ENCODE data around the gene AGAP1.

Gene AGAP1

GRCh38 chr2:235909358-235909757 is 415.5 kb downstream of the AGAP1 start:
- no peak for TF ChIP-seq CTCF (IDR thresholded peaks at IDR 0.05)
- H3K27ac ChIP-seq = no peak overlapping the region
- no peak overlapping the region for H3K4me3 ChIP-seq
- DNase-seq (ENCODE audit: low spot score) = no peak

DNA sequence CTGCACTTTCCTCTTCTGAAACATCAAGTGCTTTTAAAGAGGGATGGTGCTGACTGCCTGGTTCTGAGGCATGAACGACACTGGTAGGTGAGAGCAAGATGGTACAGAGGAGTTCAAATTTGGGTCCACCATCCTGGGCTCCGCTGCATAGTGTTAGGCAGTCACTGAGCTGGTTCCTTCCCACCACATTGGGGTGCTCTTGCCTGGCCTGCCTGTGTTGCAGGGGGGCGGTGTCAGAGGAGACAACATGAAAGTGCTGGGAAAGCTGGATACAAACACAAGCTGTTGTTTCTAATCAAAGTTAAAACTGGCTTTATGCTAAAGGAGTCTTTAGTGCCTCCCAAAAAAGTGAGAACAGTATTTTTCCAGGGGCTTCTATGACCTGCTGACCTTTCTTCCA is 416.2 kb downstream of the AGAP1 start:
- no peak for TF ChIP-seq CTCF (IDR thresholded peaks at IDR 0.05)
- no peak overlapping the region for H3K4me3 ChIP-seq
- DNase-seq (ENCODE audit: low spot score) = no peak
- H3K27ac ChIP-seq = no peak overlapping the region

DNA sequence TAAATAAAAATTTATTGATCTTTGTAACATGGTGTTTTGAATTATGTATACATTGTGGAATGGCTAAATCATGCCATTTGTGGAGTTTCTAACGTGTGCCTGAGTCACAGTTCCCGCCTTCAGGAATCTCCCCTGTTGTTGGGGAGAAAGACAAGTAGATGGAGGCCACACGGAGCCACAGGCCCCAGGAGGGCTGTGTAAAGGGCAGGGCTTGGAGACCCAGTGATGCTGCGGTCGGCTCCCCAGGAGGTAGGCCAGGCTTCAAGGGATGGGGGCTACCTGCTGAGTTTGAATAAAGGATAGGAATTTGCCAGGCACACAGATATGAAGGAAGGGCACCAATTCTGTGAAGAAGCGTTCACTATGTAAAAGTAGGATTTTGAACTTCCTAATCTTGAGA is 417.3 kb downstream of the AGAP1 start:
- no peak overlapping the region for H3K27ac ChIP-seq
- no peak overlapping the region for H3K4me3 ChIP-seq
- DNase-seq (ENCODE audit: low spot score) = no peak
- no peak for TF ChIP-seq CTCF (IDR thresholded peaks at IDR 0.05)

DNA sequence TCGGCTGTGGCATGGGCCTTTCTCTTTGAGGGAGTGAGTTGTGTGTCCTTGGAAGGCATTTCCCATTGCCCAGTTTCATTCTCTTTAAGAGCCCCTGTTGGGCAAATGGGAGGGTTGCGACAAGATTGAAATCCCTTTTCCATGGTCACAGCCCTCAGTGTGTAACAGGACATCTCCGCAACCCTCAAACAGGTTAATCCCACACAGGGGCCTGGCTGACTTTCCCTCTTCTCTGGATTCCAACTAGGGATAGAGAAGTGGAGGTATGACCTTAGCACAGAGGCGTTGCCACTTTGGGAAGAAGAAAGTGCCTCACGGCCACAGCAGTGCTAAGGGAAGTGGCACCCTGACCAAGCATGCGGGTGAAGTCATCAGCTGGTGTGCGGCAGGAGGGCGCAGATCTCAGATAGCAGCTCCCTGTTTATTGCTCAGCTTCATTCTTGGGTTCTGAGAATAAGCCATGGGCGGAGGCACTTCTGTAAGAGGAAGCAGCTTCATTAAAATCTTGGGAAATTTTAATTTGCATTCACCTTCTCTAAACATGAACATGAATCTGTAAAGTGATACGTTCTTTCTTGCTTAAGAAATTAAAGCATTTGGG is 417.9 kb downstream of the AGAP1 start:
- no peak for TF ChIP-seq CTCF (IDR thresholded peaks at IDR 0.05)
- no peak for DNase-seq (ENCODE audit: low spot score)
- no peak overlapping the region for H3K27ac ChIP-seq
- no peak overlapping the region for H3K4me3 ChIP-seq

- H3K27ac ChIP-seq = no peak overlapping the region
- H3K4me3 ChIP-seq = no peak overlapping the region
- DNase-seq (ENCODE audit: low spot score) = no peak
- no peak for TF ChIP-seq CTCF (IDR thresholded peaks at IDR 0.05)
These were observed 420.9 kb downstream of the AGAP1 start for GRCh38 chr2:235914756-235915155.

GRCh38 chr2:235917506-235917905 is 423.7 kb downstream of the AGAP1 start:
- Histone ChIP-seq H3K27ac (no peak overlapping the region), H3K4me3 (no peak overlapping the region)
- TF ChIP-seq CTCF (IDR thresholded peaks at IDR 0.05) = no peak
- DNase-seq (ENCODE audit: low spot score) = no peak

GRCh38 chr2:235918876-235919275 is 425.0 kb downstream of the AGAP1 start:
- no peak overlapping the region for H3K27ac ChIP-seq
- no peak overlapping the region for H3K4me3 ChIP-seq
- no peak for TF ChIP-seq CTCF (IDR thresholded peaks at IDR 0.05)
- no peak for DNase-seq (ENCODE audit: low spot score)
